ENCODE results near the gene FYN.

FYN gene

DNA sequence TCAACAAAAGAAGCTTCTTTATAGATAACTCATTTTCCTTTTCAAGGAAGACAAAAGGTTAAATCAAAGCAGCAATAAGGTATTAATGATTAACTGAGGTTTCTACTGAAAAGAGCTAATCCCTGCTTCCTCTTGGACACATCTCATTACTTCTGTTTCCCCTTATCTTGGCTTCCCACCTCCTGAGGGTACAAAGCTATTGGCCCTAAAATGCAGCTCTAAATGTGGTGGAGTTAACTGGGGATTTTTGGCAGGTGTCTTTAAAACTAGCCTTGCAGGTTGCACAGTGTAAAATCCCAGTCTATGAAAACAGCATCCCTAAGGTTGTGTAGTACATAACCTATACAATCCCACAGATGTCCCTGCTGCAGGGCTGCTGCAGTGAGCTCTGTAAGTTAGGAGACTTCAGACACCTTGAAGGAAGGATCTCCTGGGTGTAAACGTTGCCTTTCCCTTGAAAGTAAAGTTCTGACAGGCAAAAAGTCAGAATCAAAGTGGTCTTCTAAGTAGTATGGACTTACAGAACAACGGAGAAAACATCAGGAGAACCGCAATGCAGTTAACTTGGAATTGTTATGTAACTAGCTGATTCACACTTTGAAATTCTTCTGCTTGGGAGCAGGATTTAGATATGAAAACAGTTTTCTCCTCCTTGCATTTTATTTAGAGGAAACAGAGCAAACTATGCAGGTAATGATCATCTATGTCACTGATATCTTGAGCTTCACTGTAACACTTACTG lies 195.8 kb downstream of the FYN start:
- DNase-seq = no peak

DNA sequence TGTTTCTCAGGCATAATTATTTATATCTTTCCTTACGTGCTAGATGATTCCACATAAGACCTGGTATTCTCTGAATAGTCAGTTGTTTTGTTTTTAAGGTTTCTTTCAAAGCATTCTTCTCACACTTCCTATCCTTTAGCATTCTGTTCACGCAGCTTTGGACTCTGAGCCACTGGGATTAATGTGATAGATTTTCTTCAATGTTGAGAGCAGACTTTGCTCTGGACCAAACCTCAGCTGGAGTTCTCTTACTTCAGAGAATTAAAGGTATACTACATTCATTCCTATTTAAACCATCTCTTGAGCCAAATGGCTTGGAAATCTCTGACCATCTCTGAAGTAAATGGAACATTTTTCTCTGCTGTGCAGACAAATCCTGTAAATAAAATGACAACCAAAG lies 196.9 kb downstream of the FYN start:
- DNase-seq = no peak

DNA sequence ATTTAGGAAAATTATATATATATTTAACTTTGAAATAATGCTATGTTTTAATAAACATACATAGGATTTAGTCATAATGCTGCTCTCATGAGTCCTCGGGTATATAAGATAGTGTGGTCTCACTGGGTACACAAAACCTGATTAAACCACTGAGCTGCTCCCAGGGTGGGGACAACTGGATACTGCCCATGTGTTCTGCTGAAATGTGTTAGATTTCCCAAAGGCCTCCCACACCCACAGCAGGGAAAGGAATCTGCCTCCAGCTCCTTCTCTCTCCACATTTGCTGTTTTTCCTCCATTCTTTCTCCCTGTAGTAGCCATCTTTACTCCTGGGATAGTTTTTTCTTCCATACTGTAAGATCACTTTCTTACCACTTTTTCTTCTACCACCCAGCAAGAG lies 198.4 kb downstream of the FYN start:
- DNase-seq = no peak

DNA sequence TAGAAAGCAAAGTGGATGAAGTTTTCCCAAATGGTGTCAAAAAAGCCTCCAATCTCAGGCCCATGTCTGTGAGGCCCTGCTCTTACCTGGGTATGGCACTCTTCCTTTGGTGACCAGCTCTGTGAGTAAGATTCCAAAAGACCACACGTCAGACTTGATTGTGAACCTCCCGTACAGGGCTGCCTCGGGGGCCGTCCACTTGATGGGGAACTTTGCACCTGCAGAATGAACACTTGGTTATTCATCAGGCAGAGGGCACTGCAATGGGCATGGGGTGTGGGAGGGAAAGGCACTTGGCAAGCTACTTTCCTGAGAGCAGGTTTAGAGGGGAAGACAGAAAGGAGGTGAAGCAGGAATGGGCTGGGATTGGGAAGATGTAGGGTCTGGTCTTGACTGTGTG lies 198.8 kb downstream of the FYN start:
- DNase-seq = no peak

DNA sequence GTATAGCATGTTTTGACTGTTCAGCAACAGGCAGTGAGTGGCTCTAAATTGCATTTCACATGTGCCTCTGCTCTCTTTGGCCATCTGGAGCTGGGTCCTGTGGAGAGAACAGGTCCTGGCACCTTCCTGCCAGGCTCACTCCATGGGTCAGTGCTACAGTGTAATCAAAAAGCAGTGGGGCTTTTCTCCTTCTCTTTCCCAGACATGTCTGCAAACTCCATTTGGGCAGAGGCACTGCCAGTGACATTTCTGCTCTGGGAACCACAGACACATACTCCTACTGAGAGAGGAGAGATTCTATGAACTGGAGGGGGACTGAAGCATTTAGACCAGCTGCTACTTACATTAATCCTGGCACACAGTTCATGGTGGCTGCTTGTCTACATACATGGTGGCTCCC lies 199.3 kb downstream of the FYN start:
- no peak for DNase-seq

DNA sequence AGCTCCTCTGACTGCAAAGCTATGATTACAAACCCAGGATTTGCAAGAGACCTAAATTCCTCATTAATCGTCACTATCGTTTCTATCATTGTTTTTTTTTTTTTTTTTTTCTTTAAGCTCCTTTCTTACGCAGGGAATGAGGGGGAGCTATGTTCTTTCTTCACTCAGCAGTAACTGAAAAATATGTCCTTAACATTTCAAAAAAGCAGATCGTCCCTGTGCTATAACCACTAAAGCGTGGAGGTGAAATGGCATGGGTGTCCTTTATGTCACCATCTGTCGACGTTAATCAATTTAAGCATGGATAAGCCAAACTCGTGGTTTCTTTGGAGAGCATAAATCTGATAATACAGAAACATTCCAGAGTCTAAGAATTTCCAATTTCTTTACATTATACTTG lies 199.7 kb downstream of the FYN start:
- DNase-seq = no peak

DNA sequence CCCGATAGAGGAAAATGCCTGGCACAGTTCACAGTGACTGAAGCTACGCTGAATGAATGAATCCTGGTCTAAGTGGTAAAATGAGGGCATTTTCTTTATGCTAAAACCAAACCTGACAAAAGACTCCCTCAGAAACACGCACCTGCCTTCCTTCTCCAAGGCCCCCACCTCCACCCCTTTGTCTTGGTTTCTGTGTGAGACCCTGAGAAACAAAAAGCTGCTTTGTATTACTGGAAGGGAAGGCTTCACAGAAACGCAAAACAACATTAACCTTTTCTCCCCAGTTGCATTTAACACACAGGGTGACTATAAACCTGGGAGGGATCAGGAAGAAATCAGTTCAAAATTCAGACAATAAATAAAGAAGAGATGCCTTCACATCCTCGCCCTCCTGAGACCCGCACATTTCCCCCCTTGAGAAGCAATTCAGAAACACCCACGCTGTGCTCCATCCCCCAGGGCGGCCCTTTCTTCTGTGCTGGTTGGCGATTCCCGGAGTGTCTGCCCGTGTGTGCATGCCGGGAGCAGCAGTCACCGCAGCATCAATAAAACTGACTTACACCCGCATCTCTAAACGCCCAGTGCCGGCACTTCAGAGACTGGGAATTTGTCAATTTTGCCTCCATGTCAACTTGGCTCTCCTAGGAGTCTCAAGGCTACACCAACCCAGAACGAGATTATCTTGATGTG lies 200.3 kb downstream of the FYN start:
- no peak for DNase-seq

DNA sequence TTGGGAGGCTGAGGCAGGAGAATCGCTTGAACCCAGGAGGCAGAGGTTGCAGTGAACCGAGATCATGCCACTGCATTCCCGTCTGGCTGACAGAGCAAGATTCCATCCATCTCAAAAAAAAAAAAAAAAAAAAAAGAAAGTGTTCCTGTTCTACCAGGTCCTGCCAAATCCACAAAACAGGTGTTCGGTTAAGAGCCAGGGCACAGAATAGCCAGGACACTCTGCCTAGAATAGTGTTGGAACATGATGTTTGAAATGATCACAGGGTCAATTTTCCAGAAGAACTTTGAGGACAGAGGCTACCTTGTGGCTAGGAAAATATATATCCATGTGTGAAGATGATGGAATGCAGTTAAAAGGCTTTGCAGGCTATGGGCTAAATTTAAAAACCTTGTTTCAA lies 203.9 kb downstream of the FYN start:
- DNase-seq = no peak

DNA sequence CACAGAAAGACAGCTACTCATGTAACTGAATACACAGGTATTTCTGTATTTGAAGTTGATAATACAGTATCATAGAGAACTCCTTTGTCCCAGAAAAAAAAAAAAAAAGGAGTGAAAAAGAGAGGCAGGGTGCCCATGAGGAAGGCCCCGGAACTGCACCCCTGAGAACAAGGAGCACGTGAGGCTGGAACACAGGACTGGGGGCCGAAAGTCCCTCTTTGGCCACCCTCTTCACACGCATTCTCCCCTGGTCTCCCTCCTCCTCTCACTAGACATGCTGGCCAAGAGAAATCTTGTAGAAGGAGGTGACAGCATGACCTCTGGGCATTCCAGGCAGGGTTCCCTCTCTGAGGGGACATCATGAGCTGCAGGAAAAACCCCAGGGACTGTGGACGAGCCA lies 204.8 kb downstream of the FYN start:
- DNase-seq = no peak

DNA sequence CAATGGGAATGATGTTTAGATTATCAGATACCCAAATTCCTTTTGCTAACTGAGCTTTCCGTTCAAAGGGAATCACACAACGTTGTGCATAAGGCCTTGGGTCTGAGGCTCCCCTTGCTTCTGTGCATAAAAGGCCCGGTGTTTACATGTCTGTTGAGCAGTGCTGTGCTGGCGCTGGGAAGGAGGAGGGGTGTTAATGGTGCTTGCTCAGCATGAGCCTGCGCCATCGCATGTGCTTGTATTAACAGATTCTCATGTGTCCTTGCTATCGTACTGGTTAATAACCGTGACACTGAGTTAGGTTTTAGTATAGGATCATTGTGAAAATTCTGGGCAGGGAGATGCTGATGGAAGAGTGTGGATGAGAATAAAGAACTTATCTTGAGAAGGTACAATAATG lies 205.3 kb downstream of the FYN start:
- DNase-seq = no peak

DNA sequence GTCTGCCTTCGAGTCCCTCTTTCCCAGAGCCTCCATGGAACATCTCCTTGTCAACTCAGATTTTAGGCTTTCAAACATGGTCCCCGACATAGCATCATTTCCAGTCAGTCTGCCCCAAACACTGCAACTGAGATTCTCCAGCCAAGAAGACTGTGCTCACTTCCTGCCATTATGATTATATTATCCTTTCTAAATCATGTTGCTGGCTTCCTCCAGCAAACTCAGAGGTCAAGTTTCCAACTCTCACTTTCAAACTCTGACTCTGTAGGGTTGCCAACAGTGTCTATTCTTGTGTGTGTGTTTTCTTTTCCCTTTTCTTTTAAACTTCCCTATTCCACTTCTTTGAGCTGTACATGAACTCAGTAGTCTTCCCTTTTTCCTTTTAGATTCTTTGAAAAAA lies 206.4 kb downstream of the FYN start:
- DNase-seq = no peak

DNA sequence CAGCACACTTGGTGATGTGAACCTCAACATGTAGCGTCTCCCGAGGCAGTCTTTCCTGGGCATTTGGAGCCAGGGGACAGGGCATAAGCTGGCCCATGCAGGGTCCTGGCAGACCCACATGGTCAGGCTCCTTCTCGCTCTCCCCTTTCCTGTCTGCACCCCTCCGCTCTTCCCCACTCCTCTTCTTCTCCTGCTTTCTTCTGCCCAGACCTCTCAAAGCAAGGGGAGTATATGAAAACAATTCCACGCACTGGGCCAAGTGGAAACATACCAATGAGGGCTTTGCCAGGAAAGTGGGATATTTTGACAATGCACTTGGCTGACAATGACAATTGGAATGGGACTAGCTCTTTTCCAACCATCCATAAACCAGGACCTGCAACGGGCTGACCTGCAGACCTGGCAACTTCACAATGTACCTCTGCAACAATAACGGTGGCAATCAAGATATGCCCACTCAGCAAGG lies 208.7 kb downstream of the FYN start:
- DNase-seq = no peak

DNA sequence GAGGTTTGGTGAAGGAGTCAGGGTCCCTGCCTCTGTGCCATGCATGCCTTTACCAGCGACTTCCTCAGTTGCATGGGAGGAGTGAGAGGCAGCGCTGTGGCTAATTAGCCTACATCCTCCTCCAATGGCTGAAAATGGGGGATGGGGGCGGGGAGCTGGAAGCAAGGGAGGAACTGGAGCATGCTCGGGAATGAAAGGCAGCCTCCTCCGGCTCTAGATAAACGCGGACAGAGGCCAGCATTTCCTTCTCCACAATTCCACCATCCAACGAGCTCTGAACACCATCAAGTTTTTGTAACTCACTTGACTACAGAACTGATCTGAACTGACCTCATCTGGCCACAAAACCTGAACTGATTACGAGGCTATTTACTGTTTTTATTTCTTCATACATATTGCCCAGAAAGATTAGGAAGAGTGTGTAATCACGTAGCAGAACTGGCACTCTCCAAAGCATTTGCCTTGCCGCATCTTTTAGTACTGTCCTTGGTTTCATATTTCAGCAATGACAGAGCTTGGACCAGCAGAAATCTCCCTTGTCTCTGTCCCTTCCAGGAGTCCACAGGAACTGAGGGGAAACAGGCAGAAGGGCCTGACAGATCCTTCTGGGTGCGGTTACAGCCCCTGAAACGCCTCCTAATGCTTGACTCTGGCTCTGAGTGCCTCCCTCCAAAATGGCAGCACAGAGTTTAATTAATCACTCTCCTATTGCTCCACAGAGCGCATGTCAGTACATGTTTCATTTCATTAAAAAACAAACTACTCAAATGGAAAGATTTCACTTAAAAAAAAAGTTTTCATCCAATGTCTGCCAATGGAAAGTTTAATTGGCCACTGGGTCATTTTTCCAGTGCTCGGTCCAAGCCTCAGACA lies 209.3 kb downstream of the FYN start:
- peak; percentile 72 for DNase-seq

DNA sequence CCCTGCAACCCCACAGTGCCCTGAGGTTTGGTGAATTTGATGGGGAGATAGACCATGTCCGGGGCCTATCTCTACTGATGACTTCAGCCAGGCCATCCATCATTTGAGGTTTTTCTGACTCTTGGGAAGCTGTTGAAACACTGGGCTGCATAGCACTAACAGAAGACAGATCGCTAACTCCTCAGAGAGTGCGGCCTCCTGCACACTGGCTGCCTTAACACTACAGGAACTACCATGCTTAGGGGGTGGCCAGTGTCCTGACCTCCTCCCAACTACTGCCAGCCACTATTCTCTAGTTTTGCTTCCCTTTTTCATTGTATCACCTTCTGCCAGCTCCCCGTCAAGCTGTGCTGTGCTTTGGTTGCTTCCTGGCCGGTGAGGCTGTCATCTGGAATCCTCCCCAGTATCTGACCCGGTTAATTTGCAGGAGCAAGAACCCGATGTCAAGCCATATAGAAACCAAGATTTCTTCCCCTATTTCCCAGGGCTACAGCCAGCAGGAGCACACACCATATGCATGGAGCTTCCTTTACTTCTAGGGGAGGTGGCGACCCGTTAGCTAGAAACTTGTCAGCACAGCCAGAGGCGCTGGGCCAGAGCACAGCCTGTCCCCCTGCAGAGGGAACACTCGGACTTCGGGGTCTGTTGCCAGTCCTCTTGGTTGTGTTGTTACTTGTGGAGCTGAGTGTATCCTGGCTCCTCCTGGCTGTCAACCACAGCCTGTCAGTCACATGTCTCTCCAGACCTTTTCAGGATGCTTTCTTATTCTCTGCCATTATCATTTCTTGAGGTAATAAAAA lies 210.3 kb downstream of the FYN start:
- peak; percentile 40 for DNase-seq

DNA sequence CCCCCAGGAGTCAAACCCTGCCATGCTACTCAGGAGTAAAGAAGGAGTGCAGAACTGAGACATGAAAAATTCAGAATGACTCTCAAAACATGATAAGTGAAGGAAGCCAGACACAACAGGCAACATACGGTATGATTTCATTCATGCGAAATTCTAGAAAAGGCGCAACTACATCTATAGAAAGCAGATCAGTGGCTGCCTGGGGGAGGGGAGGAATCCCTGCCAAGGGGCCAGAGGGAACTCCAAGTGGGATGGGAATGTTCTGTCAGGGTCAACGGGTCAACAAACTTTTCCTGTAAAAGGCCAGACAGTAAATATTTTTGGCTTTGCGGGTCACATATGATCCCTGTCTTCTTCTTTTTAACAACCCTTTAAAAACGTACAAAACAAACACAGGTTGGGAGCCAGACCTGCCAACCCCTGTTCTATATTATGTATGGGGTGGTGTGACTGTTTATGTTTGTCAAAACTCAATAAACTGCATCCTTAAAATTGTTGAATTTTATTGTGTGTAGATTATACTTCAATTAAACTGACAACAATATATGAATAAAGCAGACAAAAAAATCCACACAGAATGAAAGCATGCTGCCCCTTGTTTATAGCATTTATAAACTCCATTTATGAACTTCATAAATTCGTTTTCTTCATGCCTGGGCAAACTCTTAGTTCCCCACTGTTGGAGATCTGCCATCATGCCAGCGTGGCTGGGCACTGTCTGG lies 211.0 kb downstream of the FYN start:
- peak; percentile 25 for DNase-seq

DNA sequence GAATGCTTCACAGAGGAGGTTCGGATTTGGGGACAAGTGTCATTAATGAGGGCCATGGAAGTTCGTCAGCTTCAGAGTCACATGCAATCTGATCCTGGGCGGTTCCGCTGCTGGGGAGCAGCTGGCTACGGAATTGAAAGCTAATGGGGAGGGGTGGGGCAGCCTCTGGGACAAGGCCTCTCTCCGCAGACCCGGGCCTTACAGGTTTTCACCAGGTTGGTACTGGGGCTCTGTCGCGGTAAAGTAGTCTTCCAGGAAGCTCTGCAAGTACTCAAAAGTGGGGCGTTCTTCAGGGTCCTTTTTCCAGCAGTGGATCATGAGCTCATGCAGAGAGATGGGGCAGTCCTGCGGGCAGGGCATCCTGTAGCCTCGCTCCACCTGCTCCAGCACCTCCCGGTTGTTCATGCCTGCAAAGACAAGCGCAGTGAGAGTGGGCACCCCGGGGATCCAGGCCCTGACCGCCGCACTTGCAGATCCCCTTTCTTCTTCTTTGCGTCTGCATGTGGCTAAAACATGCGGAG lies 211.7 kb downstream of the FYN start:
- no peak for DNase-seq

DNA sequence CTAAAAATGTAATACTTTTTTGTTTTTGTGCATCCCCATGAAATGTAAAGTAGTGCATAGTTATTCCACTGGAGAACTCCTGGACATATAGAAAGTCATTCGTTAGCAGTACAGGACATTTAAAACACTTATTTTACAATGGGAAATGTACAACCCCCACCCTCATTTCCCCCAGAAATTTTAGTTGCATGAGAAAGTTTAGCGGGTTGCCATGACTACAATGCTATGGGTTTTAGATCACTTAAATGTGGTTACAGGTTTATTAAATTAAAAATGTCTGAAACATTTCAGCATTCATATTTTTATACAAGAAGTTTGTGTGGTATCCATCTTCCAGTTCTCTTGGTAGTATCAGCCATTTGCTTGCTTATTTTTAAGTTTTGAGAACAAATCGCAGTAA lies 212.7 kb downstream of the FYN start:
- DNase-seq = no peak

DNA sequence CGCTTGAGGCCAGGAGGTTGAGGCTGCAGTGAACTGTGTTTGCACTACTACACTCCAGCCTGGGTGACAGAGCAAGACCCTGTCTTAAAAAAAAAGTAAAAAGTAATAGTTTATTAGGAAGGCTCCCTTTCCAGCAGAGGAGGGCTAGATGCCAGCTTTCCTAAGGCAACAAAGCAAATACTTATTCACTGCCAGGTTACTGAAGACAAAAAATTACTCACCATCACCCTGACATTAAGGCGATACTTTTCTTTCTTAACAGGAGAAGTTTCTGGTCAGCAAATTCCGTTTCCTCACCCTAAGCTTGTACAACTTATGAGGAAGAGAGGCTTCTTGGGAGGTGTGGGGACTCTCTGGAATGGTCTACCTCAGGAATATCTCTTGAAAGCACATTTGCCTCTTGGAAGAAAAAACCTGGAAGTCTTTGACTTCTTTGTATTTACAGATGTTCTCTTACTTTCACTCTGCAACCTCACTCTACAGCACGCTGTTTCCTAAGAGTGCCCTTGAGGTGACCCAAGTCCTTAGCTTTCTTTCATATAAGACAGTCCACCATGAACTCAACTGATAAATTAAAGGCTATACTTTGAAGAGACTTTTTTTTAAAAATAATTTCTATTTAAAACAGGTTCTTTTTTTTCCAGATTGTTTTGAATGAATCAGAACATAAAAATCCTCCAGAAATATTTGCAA lies 214.6 kb downstream of the FYN start:
- no peak for DNase-seq

DNA sequence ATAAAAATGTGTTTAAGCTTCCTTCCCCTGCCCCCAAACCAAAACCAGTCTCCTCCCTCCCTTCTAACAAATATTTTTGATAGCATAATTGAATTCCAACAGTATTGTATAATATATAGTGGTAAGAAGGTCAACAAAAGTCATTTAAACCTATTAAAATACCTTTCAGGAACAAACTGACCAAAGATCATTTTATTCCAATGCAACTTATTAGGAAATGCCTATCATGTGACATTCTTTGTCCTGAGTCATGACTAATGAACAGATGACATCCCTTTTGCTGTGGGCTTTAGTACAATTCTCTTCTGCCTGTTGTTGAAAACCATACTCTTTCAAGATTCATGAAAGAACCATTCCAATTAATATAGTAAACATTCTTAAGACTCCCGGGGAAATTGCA lies 216.1 kb downstream of the FYN start:
- peak; percentile 78 for DNase-seq

DNA sequence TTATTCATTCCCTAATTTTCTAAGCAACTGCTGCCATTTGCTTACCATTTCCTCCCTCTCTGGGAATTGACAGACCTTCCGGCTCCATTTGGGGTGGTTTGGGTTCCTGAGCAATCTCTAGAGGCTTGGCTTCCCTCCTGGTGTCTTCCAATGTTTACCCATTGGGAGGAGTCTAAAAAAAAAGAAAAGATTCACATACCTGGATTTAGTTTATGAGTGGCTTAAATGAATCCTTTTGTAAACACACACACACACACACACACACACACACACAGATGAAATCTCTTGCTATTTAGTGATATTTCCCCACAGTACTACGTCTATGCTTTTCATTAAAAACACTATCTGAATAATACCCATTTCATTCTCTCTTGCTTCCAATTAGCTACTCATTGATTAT lies 219.3 kb downstream of the FYN start:
- DNase-seq = no peak

DNA sequence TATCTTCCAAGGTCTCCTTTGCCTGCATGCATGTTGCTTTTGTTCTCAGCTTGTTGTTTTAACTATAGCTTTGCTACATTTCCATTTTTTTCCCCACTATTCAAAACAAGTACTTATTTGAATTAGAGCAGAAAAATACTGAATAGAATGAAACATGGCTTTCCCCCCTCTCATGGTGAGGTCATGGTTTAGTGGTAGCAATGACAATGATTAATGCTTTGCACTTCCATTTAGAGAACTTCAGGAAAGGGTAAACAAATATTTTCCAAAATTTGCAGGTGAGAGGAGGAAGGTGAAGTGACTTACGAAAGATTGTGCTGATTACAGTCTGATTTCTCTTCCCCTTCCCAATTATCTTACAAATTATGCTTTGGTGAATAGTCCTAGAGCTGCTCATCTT lies 219.8 kb downstream of the FYN start:
- no peak for DNase-seq
